K562 (cell line): ENCODE data around the gene FARSA. TPM values are rescaled to one million over a fixed set of nuclear protein-coding genes. Genes with fewer than 3 reads are reported as not detected.

Experiments used
- FOS ChIP-seq: IDR thresholded peaks from 3 replicates; pipeline ENCODE4 v1.6.1; 2011; ENCODE audit not compliant: insufficient read length; ENCODE audit errors: extremely low read depth
- FUS ChIP-seq: fragments of 200-400 bp; formaldehyde crosslinking; optimal IDR thresholded peaks from 2 replicates; pipeline ENCODE3; 2017; ENCODE audit warnings: low read depth, low read length
- MXD1 ChIP-seq: fragments of 250-450 bp; sonication (Bioruptor Pico); IDR thresholded peaks from 2 replicates; pipeline ENCODE4 v1.8.0; 2021; ENCODE audit warnings: borderline replicate concordance, mild to moderate bottlenecking, moderate library complexity; ENCODE audit not compliant: poor library complexity, severe bottlenecking
- NCOR1 ChIP-seq: fragments of 450-650 bp; IDR thresholded peaks from 2 replicates; pipeline ENCODE4 v1.6.1; 2016; ENCODE audit warnings: mild to moderate bottlenecking, moderate library complexity
- NR2F6 ChIP-seq: fragments of 450-650 bp; formaldehyde crosslinking; IDR thresholded peaks from 2 replicates; pipeline ENCODE4 v1.4.0; 2020; ENCODE audit warnings: mild to moderate bottlenecking
- NR3C1 ChIP-seq: sonication (generic); formaldehyde crosslinking; IDR thresholded peaks from 2 replicates; pipeline ENCODE4 v1.8.1; 2022; ENCODE audit warnings: missing genetic modification reagents
- RFX5 ChIP-seq: IDR thresholded peaks from 2 replicates; pipeline ENCODE4 v1.6.1; 2011; ENCODE audit warnings: low read depth, mild to moderate bottlenecking, improper control_type of control experiment, low read length
- SRF ChIP-seq, 2 experiments: fragments of 250-450, 450-650 bp in 1 of 2; sonication (Bioruptor Pico) in 1 of 2; sonication (generic) in 1 of 2; formaldehyde crosslinking; IDR thresholded peaks; 2 replicates each; pipeline versions ENCODE4 v1.5.0 to v1.5.1; 2020 to 2022; ENCODE audit warnings: mild to moderate bottlenecking in 1 of 2, missing genetic modification reagents in 1 of 2
- STAT6 ChIP-seq: sonication (generic); formaldehyde crosslinking; IDR thresholded peaks from 2 replicates; pipeline ENCODE4 v1.8.1; 2023; ENCODE audit warnings: mild to moderate bottlenecking, missing genetic modification reagents
- TBP ChIP-seq: optimal IDR thresholded peaks from 2 replicates; pipeline ENCODE3; 2011; ENCODE audit warnings: low read depth, low read length, improper control_type of control experiment
- YY1 ChIP-seq, 3 experiments: IDR thresholded peaks; 2 replicates each; pipeline ENCODE4 v1.6.1; 2011; ENCODE audit warnings: low read length in 2 of 3, mild to moderate bottlenecking in 2 of 3, moderate library complexity in 2 of 3, borderline replicate concordance in 1 of 3, control low read depth in 1 of 3, low read depth in 1 of 3; ENCODE audit not compliant: insufficient read depth in 3 of 3, insufficient replicate concordance in 2 of 3, control insufficient read depth in 1 of 3, insufficient read length in 1 of 3; ENCODE audit errors: extremely low read depth in 1 of 3
- ZBTB40 ChIP-seq, 2 experiments: fragments of 450-650 bp in 1 of 2; sonication (generic) in 1 of 2; formaldehyde crosslinking in 1 of 2; IDR thresholded peaks; 2 replicates each; pipeline versions ENCODE4 v1.7.1 to v1.9.0; 2016 to 2022; ENCODE audit warnings: inconsistent platforms in 1 of 2, mild to moderate bottlenecking in 1 of 2, missing genetic modification reagents in 1 of 2
- ZNF282 ChIP-seq: sonication (generic); formaldehyde crosslinking; IDR thresholded peaks from 2 replicates; pipeline ENCODE4 v1.8.1; 2023; ENCODE audit warnings: missing genetic modification reagents
- polyA plus RNA-seq, 8 experiments: library from polyadenylated mRNA; depleted of rRNA in 4 of 8; stranded (reverse) in 5 of 8; unstranded in 3 of 8; fragments of >200 nt; fragmentation: Nextera tagmentation in 2 of 8; fragmentation: Illumina TruSeq in 1 of 8; extraction: Ambion mirVana in 2 of 8; extraction: Trizol in 1 of 8; gene quantifications; 2 replicates each; pipeline versions ENCODE4 v1.2.1 to v1.2.3, GENCODE V29; 2011 to 2014; ENCODE audit warnings: inconsistent platforms in 1 of 8, missing spikeins in 1 of 8
- total RNA-seq, 7 experiments: library from RNA; depleted of rRNA in 6 of 7; stranded (reverse); fragments of >200 nt in 6 of 7; fragmentation: Illumina TruSeq in 2 of 7; extraction: Trizol in 2 of 7; gene quantifications; 2 replicates each; pipeline versions ENCODE4 v1.2.1 to v1.2.3, GENCODE V29; 2011 to 2021; ENCODE audit warnings: low replicate concordance in 1 of 7

Gene FARSA
- total and polyA plus RNA-seq, 9 of the 15 experiments (the other 6 are each of a cell fraction or from before 2014, with no cell fraction given): 25.2 to 237 (median 89.6) TPM

GRCh38 chr19:12890787-12891552 lies 42.5 kb downstream of the FARSA start, which contains the start of gene GCDH (continued):
- TF ChIP-seq MXD1 (peak; percentile 88), NCOR1 (no peak), NR3C1 (CRISPR knock-in tag) (peak; percentile 55), RFX5 (peak; percentile 49; the same call in 1 of the 2 replicates), FUS (no peak), SRF (CRISPR knock-in tag; IDR thresholded peaks at IDR 0.05) (0 out of 4 replicates have a peak, but pooled peaks of 1 of the 2 experiments have one; percentile 16), ZNF282 (CRISPR knock-in tag) (peak; percentile 19; the same call in 1 of the 2 replicates), STAT6 (CRISPR knock-in tag) (0 out of 2 replicates have a peak, but pooled peaks have one; percentile 59), ZBTB40 (IDR thresholded peaks at IDR 0.05) (no peak), ZBTB40 (CRISPR knock-in tag; IDR thresholded peaks at IDR 0.05) (0 out of 2 replicates have a peak, but pooled peaks have one; percentile 32), NR2F6 (CRISPR knock-in tag) (no peak), TBP (peak; percentile 52), YY1 (IDR thresholded peaks at IDR 0.05; ENCODE audit: borderline replicate concordance in 1 of 3, control insufficient read depth in 1 of 3, extremely low read depth in 1 of 3, insufficient read depth in 3 of 3, insufficient read length in 1 of 3, insufficient replicate concordance in 2 of 3, low read depth in 1 of 3, low read length in 2 of 3) (no peak), FOS (peak; percentile 75)
